ENCODE data around the gene LRRC4B.

DNA sequence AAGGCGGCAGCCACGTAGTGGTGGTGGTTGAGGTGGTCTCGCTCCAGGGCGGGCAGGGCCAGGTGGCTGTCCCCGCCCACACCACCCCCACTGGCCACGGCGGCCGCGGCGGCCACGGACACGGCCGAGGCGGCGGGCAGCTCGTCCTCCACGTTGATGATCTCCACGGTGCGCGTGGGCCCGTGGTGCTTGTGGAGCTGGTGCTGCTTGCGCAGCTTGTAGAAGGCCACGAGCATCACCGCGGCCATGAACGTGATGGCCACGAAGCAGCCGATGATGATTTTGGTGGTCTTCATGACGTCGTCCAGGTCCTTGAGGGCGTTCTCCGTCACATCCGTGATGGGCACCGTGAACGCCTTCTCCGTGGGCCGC lies 50.5 kb downstream of the LRRC4B start:
- TF ChIP-seq YY1 (IDR thresholded peaks at IDR 0.05; ENCODE audit: insufficient read depth, insufficient replicate concordance, low read depth, low read length): no peak
- no peak for TF ChIP-seq HMG20A (CRISPR knock-in tag; IDR thresholded peaks at IDR 0.05; ENCODE audit: borderline replicate concordance)
- no peak for TF ChIP-seq HDAC2 (CRISPR knock-in tag; IDR thresholded peaks at IDR 0.05)
- TF ChIP-seq, protein P1, sequence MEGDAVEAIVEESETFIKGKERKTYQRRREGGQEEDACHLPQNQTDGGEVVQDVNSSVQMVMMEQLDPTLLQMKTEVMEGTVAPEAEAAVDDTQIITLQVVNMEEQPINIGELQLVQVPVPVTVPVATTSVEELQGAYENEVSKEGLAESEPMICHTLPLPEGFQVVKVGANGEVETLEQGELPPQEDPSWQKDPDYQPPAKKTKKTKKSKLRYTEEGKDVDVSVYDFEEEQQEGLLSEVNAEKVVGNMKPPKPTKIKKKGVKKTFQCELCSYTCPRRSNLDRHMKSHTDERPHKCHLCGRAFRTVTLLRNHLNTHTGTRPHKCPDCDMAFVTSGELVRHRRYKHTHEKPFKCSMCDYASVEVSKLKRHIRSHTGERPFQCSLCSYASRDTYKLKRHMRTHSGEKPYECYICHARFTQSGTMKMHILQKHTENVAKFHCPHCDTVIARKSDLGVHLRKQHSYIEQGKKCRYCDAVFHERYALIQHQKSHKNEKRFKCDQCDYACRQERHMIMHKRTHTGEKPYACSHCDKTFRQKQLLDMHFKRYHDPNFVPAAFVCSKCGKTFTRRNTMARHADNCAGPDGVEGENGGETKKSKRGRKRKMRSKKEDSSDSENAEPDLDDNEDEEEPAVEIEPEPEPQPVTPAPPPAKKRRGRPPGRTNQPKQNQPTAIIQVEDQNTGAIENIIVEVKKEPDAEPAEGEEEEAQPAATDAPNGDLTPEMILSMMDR (CRISPR knock-in tag; IDR thresholded peaks at IDR 0.05): no peak
- TF ChIP-seq ELF1 (CRISPR knock-in tag; IDR thresholded peaks at IDR 0.05): no peak
- TF ChIP-seq NFIC (IDR thresholded peaks at IDR 0.05; ENCODE audit: low read length): no peak
- TF ChIP-seq, protein P2, sequence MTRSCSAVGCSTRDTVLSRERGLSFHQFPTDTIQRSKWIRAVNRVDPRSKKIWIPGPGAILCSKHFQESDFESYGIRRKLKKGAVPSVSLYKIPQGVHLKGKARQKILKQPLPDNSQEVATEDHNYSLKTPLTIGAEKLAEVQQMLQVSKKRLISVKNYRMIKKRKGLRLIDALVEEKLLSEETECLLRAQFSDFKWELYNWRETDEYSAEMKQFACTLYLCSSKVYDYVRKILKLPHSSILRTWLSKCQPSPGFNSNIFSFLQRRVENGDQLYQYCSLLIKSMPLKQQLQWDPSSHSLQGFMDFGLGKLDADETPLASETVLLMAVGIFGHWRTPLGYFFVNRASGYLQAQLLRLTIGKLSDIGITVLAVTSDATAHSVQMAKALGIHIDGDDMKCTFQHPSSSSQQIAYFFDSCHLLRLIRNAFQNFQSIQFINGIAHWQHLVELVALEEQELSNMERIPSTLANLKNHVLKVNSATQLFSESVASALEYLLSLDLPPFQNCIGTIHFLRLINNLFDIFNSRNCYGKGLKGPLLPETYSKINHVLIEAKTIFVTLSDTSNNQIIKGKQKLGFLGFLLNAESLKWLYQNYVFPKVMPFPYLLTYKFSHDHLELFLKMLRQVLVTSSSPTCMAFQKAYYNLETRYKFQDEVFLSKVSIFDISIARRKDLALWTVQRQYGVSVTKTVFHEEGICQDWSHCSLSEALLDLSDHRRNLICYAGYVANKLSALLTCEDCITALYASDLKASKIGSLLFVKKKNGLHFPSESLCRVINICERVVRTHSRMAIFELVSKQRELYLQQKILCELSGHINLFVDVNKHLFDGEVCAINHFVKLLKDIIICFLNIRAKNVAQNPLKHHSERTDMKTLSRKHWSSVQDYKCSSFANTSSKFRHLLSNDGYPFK (CRISPR knock-in tag; IDR thresholded peaks at IDR 0.05; ENCODE audit: borderline replicate concordance): no peak

All from HepG2 (cell line).